Measurements from ENCODE around the gene IGF2BP3. TPM values are rescaled to one million over a fixed set of nuclear protein-coding genes. Genes with fewer than 3 reads are reported as not detected.

Gene IGF2BP3
- total RNA-seq, 4 donors from 2014 or later, result 0.13 to 0.35 TPM; not detected in 2

- Histone ChIP-seq H3K36me3 (no peaks in the 10 kb centered on the region), H3K4me1 (no peaks in the 10 kb centered on the region), H3K27ac (no peak overlapping the region), H3K9me3 (no peaks in the 10 kb centered on the region), H3K4me3 (no peak overlapping the region), H3K27me3 (no peaks in the 10 kb centered on the region)
- 77 to 84% methylated on average over 5 of the region's 5 CpGs for WGBS, 2 donors (ENCODE audit: low coverage in 1 of 2)
- TF ChIP-seq, protein P1, sequence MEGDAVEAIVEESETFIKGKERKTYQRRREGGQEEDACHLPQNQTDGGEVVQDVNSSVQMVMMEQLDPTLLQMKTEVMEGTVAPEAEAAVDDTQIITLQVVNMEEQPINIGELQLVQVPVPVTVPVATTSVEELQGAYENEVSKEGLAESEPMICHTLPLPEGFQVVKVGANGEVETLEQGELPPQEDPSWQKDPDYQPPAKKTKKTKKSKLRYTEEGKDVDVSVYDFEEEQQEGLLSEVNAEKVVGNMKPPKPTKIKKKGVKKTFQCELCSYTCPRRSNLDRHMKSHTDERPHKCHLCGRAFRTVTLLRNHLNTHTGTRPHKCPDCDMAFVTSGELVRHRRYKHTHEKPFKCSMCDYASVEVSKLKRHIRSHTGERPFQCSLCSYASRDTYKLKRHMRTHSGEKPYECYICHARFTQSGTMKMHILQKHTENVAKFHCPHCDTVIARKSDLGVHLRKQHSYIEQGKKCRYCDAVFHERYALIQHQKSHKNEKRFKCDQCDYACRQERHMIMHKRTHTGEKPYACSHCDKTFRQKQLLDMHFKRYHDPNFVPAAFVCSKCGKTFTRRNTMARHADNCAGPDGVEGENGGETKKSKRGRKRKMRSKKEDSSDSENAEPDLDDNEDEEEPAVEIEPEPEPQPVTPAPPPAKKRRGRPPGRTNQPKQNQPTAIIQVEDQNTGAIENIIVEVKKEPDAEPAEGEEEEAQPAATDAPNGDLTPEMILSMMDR (IDR thresholded peaks at IDR 0.05), result no peak
- TF ChIP-seq EP300 (IDR thresholded peaks at IDR 0.05) (no peak), POLR2AphosphoS5 (IDR thresholded peaks at IDR 0.05) (no peak), POLR2A (IDR thresholded peaks at IDR 0.05) (no peak)
- ATAC-seq, result no peak
These were observed 100.4 kb downstream of the IGF2BP3 start for GRCh38 chr7:23369695-23370404.

DNA sequence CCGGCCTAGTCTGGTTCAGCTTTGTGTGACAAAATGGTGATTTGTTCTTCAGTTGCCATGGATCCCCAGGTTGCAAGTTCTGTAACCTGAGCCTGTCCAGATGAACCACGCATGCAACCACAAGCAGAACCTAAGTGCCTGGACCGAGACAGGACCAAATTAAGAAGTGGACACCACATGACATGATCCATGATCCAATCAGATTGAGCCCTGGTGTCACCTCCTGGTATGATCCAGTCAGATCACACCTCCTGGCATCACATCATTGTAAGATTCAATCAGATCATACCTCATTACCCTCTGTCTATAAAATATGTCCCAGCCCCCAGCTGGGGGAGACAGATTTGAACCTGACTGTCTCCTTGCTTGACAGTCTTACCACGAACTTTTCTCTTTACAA, 101.2 kb downstream of the IGF2BP3 start:
- H3K27ac ChIP-seq, result no peak overlapping the region
- no peaks in the 10 kb centered on the region for H3K4me1 ChIP-seq
- H3K4me3 ChIP-seq, result no peak overlapping the region
- ATAC-seq, result no peak
- H3K27me3 ChIP-seq, result no peaks in the 10 kb centered on the region
- H3K9me3 ChIP-seq, result no peaks in the 10 kb centered on the region
- H3K36me3 ChIP-seq, result no peaks in the 10 kb centered on the region
- TF ChIP-seq POLR2A (IDR thresholded peaks at IDR 0.05) (no peak), EP300 (IDR thresholded peaks at IDR 0.05) (no peak), POLR2AphosphoS5 (IDR thresholded peaks at IDR 0.05) (no peak)
- TF ChIP-seq, protein P1 (IDR thresholded peaks at IDR 0.05), result no peak
- 88 to 92% methylated on average over 4 of the region's 4 CpGs for WGBS, 2 donors (ENCODE audit: low coverage in 1 of 2)

DNA sequence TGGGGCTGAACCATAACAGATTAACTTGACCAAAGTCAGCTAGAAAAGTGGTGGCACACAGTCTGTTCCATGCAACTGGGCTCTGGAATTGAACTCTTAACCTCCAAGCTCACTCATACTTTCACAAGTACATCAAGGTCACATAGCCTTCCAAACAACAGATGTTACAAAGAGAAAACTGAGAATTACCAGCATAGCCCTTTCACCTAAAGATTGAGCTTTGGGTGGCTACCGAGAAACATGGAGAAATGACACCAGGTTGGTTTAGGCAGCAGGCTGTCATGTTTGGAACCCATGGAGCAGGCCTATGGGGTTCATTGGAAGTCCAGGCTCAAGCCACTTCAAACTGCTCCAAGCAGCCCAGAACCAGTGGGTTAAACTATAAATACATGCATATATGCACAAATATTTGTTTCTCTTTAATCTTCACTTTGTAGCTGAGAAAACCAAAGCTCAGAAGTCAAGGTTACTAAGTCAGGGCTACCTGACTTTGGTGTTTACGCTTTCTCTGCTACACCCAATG, 112.1 kb downstream of the IGF2BP3 start:
- WGBS, 2 donors (ENCODE audit: low coverage in 1 of 2), result 94 to 100% methylated on average over 1 to 2 of the region's 2 CpGs
- H3K27ac ChIP-seq, result no peak overlapping the region
- peaks cover under 1% of the 10 kb centered on the region for H3K27me3 ChIP-seq
- no peak for ATAC-seq
- H3K4me1 ChIP-seq, result no peaks in the 10 kb centered on the region
- TF ChIP-seq POLR2AphosphoS5 (IDR thresholded peaks at IDR 0.05) (no peak), POLR2A (IDR thresholded peaks at IDR 0.05) (no peak)
- no peak overlapping the region for H3K4me3 ChIP-seq
- no peaks in the 10 kb centered on the region for H3K36me3 ChIP-seq
- no peaks in the 10 kb centered on the region for H3K9me3 ChIP-seq

DNA sequence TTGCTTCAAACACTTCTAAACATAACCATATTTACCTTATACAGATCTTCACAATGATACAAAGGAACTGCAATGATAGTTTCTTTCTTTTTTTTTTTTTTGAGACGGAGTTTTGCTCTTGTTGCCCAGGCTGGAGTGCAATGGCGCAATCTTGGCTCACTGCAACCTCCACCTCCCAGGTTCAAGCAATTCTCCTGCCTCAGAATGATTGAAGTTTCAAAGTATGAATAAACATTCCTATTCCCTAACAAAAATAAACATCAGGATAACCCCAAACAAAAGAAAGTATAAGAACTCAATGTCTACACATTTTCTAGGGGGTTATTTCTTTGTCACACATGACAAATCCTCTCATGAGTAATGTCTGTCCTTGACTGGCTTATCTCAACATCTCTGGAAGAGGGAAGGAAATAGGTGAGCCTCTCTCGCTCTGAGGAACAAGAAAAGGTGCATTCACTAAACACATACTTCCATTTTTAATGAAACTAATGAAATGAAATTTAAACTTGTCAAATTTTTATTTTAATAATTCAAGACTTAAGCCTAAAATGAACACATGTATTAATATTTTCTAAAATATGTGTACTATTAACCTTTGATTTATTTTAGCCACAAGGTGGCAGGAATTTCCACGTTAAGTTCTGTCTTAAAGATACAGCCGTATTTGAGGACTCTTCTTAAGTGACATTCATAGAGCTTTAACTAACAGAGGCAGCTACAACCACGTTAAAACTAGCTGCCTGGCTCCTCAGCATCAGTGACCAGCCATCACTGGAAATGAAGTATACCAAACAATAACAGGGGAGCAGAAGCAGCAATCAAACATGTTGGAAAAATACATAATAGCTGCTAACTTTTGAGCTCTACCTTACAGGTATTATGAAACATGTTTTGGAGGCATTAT, 112.8 kb downstream of the IGF2BP3 start:
- ATAC-seq, result no peak

DNA sequence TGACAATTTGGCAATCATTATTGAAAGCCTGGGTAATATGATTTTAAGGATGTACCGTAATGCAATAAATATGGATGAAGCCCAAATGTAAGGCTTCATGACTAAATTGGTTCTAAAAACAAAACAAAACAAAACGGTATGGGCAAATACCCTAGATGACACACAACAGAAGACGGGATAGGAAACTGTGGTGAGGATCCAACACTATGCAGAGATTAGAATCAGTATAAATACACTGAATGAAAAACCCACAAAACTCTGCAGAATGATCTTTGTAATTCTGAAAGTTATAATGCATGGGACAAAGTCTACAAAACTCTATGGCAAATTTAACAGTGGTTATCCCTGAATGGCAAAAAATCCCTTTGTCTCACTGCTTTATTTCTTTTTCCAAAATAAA, 113.6 kb downstream of the IGF2BP3 start:
- Histone ChIP-seq H3K4me3 (no peak overlapping the region), H3K27ac (no peak overlapping the region), H3K9me3 (no peaks in the 10 kb centered on the region), H3K27me3 (peaks cover 4% of the 10 kb centered on the region), H3K36me3 (no peaks in the 10 kb centered on the region), H3K4me1 (no peaks in the 10 kb centered on the region)
- ATAC-seq, result no peak
- 66 to 68% methylated on average over 3 of the region's 3 CpGs for WGBS, 2 donors (ENCODE audit: low coverage in 1 of 2)
- TF ChIP-seq, protein P1 (IDR thresholded peaks at IDR 0.05), result no peak
- no peak for TF ChIP-seq EP300 (IDR thresholded peaks at IDR 0.05)
- TF ChIP-seq POLR2A (IDR thresholded peaks at IDR 0.05), result no peak
- no peak for TF ChIP-seq POLR2AphosphoS5 (IDR thresholded peaks at IDR 0.05)

More for the DNA sequence above, 112.8 kb downstream of the IGF2BP3 start:
- TF ChIP-seq EP300 (IDR thresholded peaks at IDR 0.05), result no peak
- no peak for TF ChIP-seq POLR2A (IDR thresholded peaks at IDR 0.05)
- TF ChIP-seq POLR2AphosphoS5 (IDR thresholded peaks at IDR 0.05), result no peak
- TF ChIP-seq, protein P1 (IDR thresholded peaks at IDR 0.05), result no peak
- H3K27ac ChIP-seq, result no peak overlapping the region
- H3K4me1 ChIP-seq, result no peaks in the 10 kb centered on the region
- no peak overlapping the region for H3K4me3 ChIP-seq
- no peaks in the 10 kb centered on the region for H3K36me3 ChIP-seq
- 26 to 29% methylated on average over 6 of the region's 6 CpGs for WGBS, 2 donors (ENCODE audit: low coverage in 1 of 2)
- H3K9me3 ChIP-seq, result no peaks in the 10 kb centered on the region
- H3K27me3 ChIP-seq, result peaks cover 4% of the 10 kb centered on the region

Measured in gastroesophageal sphincter (tissue), 4 donors.